Left ventricle myocardium inferior (tissue), 1 donor: ENCODE data around the gene ZNF660. TPM values are rescaled to one million over a fixed set of nuclear protein-coding genes. Genes with fewer than 3 reads are reported as not detected.
A peak's percentile ranks its signal among the peaks of the same experiment; 100 is the strongest.

Experiments
- DNase-seq: peaks from one replicate; pipeline ENCODE4 v3.0.0-alpha.2; 2020
- H3K27ac ChIP-seq: fragments of 200-600 bp; replicated peaks from 2 replicates; pipeline ENCODE4 v1.8.0; 2021
- H3K27me3 ChIP-seq: fragments of 200-600 bp; 2 replicates; pipeline ENCODE4 v1.8.0; 2021; ENCODE audit warnings: low read depth
- H3K36me3 ChIP-seq: fragments of 200-600 bp; 2 replicates; pipeline ENCODE4 v1.8.0; 2021
- H3K4me1 ChIP-seq: fragments of 200-600 bp; 2 replicates; pipeline ENCODE4 v1.8.0; 2021
- H3K4me3 ChIP-seq: fragments of 200-600 bp; 2 replicates; pipeline ENCODE4 v1.8.0; 2021; ENCODE audit warnings: mild to moderate bottlenecking, moderate library complexity
- H3K9me3 ChIP-seq: fragments of 200-600 bp; replicated peaks from 2 replicates; pipeline ENCODE4 v1.8.0; 2021
- CTCF ChIP-seq: fragments of 200-600 bp; IDR thresholded peaks from 2 replicates; pipeline ENCODE4 v1.8.0; 2021; ENCODE audit warnings: antibody characterized with exemption, mild to moderate bottlenecking, borderline replicate concordance
- intact Hi-C: fragments of 100-400 bp; cut with micrococcal nuclease; formaldehyde crosslinking; loops from one replicate; pipeline ENCODE4 v1.11.0; 2022
- total RNA-seq: library from RNA; stranded (reverse); fragmentation: NEBNext Ultra II Directional; extraction: Animal tissue kit (Norgen Biotek cat#: 25700); gene quantifications from one replicate; pipeline ENCODE4 v1.2.1, GENCODE V29; 2021
- donor health status: DM: no; HTN: yes; CAD: no; lungs with severe emphysema.

The ZNF660 gene
- total RNA-seq, 1 donor from 2014 or later: 1.1 TPM

- Histone ChIP-seq H3K9me3 (peaks cover 27% of the 10 kb centered on the region), H3K36me3 (peaks cover 42% of the 10 kb centered on the region), H3K27ac (peak within 1 kb of the TSS; percentile 86), H3K4me3 (peak within 1 kb of the TSS; percentile 89), H3K4me1 (peaks cover 31% of the 10 kb centered on the region), H3K27me3 (no peaks in the 10 kb centered on the region)
- intact Hi-C loops: no loop called here
- no peak for TF ChIP-seq CTCF
- peak; percentile 76 for DNase-seq
Measured at GRCh38 chr3:44648564-44649229, 63.9 kb downstream of the ZNF660 start, which contains the start of gene ZNF35. Gene ZNF35 (plus strand): TSS chr3:44648732. CDS start chr3:44651068, 2,336 bp downstream.

Other genes starting within 250 kb of the ZNF660 start
- 35.9 TPM for gene TCAIM, start 246.2 kb upstream of the ZNF660 start, total RNA-seq
- 11.8 TPM for gene ZNF445, start 107.3 kb upstream of the ZNF660 start, total RNA-seq
- 2.6 TPM for gene ZKSCAN7, start 29.8 kb upstream of the ZNF660 start, total RNA-seq
- gene ZNF197, start 40.1 kb downstream of the ZNF660 start, total RNA-seq: 11.6 TPM
- 7.9 TPM for gene ZNF35, start 63.8 kb downstream of the ZNF660 start, total RNA-seq
- 3.4 TPM for gene ZNF502, start 127.7 kb downstream of the ZNF660 start, total RNA-seq
- gene ZNF501, start 144.7 kb downstream of the ZNF660 start, total RNA-seq: 5.3 TPM
- gene KIAA1143, start 176.7 kb downstream of the ZNF660 start, total RNA-seq: 32.4 TPM
- gene KIF15, start 176.8 kb downstream of the ZNF660 start, total RNA-seq: 0.85 TPM